Stomach (tissue), 4 donors: ENCODE results near the gene KCNQ4.

Source experiments
- CTCF ChIP-seq, 7 experiments: fragments of 450-650 bp in 4 of 7; fragments of 200-600 bp in 3 of 7; sonication (generic) in 3 of 7; IDR thresholded peaks; one replicate each; pipeline ENCODE4 v1.5.1; 2016 to 2019; ENCODE audit warnings: antibody characterized with exemption in 7 of 7, control low read depth in 2 of 7, mild to moderate bottlenecking in 1 of 7
- POLR2A ChIP-seq, 4 donors: fragments of 450-650 bp; IDR thresholded peaks; one replicate each; pipeline ENCODE4 v1.6.1; 2016; ENCODE audit warnings: antibody characterized with exemption in 4 of 4, control low read depth in 2 of 4, mild to moderate bottlenecking in 1 of 4, moderate library complexity in 1 of 4

DNA sequence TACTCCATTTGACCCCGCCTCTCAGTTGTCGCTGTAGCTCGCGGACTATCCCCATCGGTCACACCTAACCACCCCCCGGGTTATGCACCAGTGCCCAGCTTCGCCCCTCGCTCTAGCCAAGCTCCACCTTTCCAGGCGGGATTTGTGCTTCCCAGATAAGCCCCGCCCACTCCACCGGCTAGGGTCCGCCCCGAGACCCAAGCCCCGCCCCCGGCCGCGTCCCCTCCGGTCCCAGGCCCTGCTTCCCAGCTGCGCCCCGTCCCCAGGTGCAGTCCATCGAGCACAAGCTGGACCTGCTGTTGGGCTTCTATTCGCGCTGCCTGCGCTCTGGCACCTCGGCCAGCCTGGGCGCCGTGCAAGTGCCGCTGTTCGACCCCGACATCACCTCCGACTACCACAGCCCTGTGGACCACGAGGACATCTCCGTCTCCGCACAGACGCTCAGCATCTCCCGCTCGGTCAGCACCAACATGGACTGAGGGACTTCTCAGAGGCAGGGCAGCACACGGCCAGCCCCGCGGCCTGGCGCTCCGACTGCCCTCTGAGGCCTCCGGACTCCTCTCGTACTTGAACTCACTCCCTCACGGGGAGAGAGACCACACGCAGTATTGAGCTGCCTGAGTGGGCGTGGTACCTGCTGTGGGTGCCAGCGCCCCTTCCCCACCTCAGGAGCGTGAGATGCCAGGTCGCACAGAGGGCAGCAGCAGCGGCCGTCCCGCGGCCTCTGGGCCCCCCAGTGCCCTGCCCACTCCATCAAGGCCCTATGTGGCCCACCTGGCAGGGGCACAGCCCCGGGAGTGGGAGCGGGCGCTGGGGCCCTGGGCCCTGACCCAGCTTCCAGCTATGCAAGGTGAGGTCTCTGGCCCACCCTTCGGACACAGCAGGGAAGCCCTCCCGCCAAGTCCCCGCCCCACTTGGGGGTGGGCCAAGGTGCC lies 54.7 kb downstream of the KCNQ4 start:
- no peak for TF ChIP-seq POLR2A (IDR thresholded peaks at IDR 0.05)
- no peak for TF ChIP-seq CTCF (IDR thresholded peaks at IDR 0.05)
